GM18870 (cell line): ENCODE results near the gene UBE2O.

Experiments used
- ATAC-seq: cut with Tn5 transposase; IDR thresholded peaks from one replicate; pipeline ENCODE4 v1.9.1; 2021; ENCODE audit warnings: moderate library complexity; ENCODE audit not compliant: unreplicated experiment

UBE2O gene

DNA sequence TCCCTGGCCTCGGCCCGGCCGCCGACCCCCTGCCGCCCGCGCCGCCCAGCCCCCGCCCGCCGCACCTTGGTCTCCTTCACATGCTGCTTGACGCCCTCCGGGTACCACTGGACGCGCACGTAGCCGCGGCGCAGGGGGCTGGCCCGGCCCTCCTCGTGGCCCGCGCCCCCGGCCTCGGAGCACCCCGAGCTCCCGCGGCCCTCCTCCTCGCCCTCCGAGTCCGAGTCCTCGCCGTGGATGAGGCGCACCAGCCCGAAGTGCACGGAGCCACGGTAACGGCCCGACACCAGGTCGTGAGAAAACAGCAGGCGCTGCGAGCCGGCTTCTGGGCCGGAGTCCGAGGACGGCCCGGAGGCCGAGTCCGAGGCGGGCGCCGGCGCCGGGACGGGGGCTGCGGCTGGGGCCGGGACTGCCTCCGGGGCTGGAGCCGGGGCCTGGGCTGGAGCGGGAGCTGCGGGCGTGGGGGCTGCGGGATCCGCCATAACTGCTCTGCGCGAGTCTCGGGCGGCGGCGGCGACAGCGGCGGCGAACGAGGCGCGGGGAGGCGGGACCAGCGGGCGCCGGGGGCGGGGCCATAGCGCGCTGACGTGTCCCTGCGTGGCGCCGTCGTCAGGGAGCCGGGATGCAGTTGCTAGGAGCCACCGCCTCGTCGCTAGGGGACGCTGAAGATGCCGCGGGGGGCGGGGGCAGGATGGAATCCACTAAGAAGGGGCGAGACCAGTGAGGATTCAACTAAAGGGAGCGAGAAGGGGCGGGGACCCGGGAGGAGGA, at the start of gene UBE2O:
Gene UBE2O (minus strand): TSS at position 493 of the 771 bp plus-strand sequence. CDS start 11 bp downstream, at position 482.
- ATAC-seq, result no peak

DNA sequence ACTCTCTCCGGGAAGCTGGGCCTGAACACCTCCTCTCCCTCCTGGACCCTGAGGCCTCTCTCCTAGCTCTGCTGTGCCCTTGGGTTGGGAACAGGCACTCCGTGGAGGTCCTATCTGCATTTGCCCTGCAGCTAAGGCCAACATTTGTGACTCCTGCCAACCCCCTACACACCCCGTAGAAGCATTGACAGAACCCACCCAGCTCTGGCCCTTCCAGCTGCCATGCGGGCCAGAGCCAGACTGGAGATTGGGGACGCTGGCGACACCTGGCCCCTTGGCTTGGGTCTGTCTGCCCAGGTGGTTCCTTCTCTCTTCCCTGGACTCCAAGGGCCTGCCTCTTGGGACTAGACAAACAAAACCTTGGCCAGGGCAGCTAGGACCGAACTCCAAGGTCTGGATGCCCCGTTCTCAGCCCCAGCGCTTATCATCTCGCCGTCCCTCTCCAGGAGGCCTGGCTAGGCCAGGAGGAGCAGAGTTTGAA, 48.9 kb upstream of the UBE2O start:
- ATAC-seq, result no peak

DNA sequence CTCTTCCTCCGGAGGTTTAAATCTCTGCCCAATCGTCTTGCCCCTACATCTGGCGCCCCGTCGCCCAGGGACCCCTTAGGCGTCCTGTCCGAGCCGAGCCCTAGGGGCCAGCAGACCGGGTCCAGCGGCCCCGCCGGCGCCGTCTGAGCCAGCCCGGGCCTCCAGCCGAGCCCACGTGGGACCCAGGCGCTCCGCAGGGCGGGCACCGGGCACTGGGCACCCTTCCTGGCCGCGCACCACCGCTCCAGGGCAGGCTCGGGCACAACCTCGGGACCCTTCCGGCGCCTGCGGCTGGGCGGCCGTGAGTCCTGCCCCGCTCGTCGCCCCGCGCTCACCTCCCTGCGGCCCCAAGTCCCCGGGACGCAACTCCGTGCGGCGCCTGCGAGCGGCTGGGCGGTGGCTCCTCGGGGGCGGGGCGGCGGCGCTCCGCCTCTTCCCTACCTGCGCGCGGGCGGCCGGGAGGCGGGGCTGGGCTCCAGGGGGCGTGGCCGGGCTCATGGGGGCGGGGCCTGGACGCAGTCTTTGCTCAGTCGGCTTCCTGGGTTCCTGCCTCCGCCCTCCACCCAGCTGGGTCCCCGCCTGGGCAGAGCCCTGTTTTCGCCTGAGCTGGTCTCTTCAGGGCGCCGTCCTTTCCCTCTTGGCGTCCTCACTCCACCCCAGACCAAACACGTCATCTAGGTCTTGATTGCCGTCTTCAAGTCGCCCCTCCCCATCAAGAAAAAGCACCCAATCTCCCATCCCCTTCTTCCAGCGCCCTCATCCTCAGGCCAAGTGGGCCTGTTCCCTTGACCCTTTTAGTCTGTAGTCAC, 48.3 kb upstream of the UBE2O start, which contains the start of gene RHBDF2:
Gene RHBDF2 (minus strand): TSS at position 406 of the 809 bp plus-strand sequence. CDS start 19,899 bp downstream, outside the sequence.
- ATAC-seq, result no peak

DNA sequence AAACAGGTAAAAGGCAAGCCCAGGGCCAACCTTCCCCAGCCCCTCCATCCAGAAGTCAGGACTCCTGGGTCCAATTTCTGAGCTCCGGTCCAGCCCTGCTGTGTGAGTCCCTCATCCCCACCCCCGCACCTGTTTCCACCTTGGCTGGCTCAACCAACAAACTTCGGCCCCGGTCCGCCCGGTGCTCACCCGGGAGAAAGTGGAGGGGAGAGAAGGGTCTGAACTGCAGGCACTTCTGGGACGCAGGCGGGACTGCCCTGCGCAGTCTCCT, 47.7 kb upstream of the UBE2O start:
- no peak for ATAC-seq

DNA sequence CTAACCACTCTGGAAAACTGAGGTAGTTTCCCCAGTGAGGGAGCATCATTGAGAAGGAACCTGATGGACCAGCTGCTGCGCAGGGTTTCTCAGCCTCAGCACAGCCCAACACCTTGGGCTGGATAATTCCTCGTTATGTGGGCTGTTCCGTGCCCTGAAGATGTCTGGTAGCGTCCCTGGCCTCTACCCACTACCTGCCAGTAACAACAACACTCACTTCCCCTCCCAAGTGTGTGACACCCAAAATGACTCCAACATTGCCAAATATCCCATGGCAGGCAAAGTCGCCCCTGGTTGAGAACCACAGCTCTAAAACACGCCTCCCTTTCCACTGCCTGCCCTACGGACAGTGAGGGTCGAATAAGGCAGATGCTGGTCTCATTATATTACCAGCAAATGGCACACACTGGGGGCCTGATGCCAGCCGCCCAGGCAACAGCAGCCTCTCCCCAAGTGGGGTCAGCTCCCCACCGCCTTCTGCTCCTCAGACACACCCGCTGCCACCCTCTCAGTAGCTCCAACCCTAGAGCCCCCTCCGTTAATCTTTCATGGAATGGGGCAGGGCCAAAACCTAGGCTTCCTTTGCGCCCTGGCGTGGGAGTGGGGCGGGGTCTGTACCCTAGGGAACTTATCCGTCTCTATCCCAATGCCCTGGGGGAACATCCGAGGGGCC, 47.3 kb upstream of the UBE2O start:
- no peak for ATAC-seq

DNA sequence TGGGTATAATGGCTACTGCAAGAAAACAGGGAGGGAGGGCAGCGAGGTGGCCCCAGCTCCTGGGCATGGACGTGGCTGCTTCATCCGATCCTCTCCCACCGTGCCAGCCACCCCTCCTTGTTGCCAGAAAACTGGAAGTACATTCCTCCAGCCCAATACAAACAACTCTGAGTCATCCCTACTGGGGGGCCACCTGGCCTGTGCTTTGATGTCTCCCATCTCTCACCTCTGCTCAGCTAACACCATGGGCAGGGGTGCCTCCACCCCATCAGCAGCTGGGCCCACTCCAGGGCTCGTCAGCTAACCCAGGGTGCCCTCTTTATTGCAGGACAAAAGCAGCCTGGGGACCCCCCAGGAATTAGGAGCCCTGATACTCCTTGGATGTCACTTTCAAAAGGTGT, 46.3 kb upstream of the UBE2O start:
- ATAC-seq, result no peak

DNA sequence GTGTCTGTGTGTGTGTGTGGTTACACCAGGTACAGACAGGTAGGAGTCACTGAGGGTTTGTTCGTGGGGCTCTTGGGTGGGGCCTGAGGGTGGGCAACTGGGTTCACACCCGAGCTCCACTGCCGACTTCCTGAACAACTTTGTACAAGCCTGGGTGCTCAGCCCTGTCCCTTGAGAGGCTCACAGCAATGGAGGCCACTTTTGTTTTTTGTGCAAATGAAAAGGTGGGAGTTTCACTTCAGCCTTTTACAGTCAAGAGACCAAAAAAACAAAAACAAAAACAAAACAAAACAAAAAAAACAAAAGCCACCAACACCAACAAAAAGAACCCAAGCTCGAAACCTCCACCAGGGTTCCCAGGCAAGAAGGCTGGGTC, 45.9 kb upstream of the UBE2O start:
- ATAC-seq, result no peak

DNA sequence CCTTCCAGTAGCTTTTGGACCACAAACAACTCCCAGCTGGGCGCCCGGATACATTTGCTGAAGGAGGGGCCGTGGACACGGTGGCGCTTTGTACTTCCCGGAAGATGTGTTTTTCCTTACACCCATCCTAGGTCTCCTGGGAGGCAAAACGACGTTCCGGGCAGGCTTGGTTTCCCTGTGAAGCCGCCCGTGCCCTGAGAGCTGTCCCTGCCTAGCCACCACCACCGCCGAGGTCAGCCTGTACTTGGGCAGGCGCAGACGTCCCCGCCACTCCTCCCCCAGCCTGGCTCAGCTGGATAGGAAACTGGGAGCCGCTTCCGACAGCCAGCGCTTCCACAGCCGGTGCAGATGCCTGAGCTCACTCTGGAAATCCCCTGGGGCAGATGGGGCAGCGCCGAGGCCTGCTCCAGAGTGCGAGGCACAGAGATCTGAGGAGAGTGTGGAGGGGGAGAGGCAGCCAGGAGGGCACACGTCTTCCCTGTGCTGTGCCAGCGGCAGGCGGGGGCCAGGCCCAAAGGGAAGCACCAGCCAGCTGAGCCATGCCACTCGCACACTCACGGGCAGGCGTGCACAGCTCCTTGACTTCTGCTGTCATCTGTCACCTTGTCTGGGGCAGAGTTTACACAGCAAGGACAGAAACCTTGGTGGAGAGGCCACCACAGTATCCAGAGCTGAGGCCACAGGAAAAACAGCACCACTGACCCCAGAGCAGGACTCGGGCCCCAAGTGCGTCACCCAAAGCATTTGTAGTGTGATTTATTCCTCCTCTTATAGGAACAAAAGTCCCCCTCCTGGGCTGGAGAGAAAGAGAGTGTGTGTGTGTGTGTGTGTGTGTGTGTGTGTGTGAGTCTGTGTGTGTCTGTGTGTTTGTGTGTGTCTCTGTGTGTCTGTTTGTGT, 45.3 kb upstream of the UBE2O start:
- ATAC-seq, result no peak

DNA sequence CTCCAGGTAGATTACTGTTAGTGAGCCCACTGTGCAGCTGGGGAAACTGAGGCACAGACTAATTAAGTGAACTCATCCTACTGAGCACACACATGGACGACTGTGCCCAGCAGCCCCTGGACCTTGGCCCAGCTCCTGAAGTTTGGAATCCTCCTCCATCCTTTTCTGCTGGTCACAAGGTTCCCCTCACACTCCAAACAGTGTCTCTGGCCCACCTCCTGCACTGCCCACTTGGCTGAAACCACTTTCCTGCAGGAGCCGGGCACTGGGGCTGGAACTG, 44.7 kb upstream of the UBE2O start:
- ATAC-seq, result no peak

DNA sequence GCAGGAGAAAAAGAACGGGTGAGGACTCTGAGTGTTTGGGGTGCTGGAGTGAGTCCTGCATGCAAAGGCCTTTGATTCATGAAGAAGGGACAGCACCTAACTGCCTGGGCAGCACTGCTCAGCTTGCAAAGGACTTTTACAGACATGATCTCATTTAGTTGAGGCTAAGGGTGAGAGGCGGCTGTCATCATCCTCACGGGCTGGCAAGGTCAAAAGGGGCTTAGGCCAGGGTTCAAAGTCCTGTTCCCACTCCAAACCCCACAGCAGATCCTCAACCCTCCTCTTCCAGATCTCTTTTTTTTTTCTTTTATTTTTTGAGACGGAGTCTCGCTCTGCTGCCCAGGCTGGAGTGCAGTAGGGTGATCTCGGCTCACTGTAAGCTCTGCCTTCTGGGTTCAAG, 43.5 kb upstream of the UBE2O start:
- ATAC-seq, result no peak

DNA sequence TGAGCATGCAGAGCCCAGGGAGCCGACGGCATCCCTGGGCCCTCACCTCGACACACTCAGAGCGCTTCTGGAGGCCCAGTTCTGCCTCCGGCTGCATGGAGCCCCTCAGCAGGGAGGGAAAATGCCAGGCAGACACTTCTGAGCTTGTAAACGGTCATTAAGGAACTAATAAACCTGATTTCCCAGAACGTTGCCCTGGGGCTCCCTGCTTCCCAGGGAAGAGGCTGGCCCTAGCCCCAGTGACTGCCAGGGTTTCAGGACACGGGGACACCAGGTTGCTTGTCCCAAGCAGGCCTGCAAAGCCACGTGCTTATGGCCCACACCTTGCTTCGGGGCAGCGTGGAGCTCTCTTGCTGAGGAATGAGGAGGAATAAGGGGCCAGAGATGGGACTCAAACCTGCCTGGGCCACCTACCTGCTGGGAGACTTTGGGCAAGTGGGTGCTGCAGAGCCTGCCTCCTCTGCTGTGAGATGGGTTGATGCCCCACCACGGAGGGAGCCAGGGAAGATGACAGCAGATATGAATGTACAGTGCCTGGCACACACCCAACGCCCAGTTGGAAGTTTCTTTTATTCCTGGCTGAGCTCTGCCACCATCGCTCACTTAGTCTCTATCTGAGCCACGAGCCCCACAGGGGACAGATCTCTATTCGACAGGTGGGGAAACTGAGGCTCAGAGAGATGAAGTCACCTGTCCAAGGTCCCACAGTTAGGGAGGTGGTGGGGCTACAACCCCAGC, 42.9 kb upstream of the UBE2O start:
- no peak for ATAC-seq

DNA sequence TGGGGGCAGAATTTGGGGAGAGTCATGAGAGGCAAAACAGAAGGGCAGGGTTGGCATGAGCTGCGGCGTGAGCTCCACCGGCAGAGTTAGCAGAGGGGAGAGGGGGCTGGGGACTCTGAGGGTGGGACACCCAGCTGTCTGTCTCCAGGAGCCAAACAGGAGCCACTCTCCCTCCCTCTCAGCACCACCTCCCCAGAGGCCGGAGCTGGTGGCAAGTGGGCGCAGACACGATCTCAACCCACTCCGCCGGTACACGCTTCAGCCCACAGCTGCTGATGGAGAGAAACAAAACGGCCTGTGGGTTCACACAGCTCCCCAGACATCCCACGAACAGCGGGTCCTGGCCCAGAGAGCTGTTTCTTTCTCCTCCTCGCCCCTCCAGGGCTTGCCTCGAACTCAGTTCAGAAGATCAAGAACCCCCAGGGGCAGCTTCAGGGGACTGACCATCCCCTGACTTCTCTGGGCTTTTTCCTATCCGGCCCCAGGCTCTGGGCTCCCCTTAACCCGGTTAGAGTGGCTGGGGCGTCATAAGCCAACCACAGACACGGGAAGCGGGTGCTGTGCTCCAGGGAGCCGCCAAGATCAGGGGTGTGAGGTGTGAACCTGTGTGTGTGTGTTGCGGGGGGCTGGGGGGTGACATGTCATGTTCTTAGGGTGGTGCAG, 40.7 kb upstream of the UBE2O start:
- no peak for ATAC-seq

DNA sequence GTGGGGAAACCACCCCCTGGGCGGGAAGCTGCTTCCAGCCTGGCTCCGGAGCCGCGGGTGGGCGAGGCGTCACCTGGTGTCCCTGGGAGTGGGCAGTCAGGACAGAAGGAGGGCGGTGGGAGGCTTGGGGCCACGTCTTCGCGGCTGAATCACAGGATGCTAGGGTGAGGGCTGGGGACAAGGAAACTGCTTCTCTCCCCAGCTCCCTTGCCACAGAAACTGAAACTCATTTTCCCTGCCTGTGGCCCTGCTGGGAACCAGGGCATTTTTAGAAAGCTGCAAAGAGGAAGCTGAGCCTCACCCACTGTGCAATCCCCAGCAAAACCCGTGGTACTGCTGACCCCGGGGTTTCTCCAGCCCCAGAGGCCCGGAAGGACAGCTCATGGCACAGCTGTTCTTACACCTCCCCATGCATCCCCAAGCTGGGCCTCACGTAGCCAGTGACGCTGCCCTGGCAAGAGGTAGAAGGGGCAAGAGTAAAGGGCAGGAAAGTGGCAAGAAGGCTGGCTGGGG, 40.1 kb upstream of the UBE2O start:
- peak; percentile 33 for ATAC-seq

DNA sequence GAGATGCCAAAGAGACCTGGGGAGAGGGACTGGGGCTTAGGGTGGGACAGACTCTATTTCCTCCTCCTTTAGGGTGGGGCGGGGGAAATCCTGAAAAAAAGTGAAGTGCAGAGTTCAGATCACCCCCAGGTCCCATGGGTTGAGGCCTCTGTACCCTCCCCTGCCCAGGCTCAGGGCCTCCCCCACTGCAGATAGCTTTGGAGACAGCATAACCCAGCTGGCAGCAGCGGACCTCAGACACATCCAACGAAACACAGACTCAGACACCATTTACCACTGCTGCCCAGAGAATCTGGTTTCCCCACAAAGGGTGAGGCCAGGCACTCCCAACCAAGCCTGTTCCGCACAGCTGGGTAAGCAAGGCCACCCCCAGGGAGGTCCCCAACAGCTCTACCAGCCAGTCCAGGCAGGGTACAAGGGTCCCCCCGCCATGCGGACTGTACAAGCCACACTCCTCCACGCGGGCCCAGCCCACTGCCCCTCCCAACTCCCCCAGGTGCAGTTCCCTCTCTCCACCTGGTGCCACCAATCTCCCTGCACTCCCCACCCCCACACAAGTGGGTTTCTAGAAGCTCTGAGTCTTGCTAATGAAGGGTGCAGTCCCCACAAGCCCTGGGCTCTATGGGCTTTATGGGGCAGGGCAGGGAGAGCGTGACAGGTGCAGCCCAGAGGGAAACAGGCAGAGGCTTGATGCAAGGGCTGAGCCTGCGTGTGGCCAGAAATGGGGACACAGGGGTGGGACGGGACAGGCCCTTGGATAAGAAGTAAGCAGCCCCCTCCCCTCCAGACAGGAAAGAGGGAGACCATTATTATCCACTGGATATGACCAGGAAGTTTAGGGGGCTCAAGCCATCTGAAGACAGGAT, 39.4 kb upstream of the UBE2O start:
- peak; percentile 33 for ATAC-seq

DNA sequence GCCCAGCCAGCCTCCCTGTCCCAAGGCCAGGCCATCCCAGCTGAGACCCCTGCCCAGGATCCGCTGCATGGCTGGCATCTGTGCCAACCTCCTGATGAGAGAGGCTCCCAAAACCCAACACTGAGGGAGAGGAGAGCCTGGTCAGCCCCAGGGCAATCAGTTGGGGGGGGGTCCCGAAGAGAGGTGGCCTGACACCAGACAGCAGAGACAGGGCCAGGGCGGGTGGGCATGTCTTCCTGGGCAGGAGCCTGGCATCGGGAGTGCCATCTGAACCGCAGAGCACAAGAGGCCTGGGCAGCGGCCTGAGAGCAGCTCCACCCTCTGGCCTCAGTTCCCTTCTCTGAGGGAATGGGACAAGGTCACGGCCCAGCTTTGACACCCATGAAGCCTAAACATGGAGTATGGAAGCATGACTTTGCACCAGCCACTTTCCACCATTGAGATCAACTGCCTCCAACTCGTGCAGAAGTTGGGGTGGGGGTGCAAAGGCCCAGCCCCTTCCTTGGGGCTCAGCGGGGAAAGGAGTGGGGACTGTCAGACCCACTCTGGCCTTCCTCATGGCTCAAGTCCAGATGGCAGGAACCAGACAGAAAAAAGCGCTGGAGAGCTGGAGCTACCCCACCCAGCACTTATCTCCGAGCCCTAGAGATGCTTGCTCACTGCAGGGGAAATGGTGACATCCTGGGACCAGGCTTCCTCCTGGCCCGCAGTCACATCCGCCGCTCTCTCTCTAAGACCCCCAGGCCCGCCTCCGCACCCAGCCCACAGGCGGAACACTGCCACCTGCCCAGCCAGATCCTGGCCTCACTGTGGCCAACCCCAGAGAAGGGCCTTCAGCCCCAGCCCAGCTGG, 38.5 kb upstream of the UBE2O start:
- ATAC-seq, result peak; percentile 11

DNA sequence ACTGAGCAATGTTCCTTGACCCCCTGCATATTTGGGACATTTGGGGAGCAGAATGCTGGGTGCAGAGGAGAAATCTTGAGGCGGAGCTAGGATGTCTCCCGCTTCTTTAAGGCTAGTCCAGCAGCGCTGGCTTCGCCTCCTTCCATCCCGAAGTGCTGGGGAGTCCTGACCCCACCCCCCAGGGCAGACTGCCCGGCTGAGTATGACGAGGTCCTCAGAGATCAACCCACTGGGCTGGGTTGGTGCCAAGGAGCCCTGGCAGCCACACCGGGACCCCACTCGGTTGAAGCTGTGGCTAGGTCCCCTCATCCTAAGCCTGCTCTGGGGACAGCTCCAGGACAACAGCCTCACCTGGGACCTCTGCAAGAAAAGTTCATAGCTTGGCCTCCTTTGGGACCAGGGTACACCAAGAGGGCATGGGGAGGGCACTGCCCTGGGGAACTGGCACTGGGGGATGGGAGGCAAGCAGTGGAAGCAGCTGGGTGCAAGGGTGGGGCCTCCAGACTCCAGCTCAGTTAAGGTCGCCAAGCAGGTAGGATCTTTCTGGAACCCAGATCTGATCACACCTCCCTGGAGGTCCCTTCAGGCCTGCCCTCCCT, 37.3 kb upstream of the UBE2O start:
- no peak for ATAC-seq

DNA sequence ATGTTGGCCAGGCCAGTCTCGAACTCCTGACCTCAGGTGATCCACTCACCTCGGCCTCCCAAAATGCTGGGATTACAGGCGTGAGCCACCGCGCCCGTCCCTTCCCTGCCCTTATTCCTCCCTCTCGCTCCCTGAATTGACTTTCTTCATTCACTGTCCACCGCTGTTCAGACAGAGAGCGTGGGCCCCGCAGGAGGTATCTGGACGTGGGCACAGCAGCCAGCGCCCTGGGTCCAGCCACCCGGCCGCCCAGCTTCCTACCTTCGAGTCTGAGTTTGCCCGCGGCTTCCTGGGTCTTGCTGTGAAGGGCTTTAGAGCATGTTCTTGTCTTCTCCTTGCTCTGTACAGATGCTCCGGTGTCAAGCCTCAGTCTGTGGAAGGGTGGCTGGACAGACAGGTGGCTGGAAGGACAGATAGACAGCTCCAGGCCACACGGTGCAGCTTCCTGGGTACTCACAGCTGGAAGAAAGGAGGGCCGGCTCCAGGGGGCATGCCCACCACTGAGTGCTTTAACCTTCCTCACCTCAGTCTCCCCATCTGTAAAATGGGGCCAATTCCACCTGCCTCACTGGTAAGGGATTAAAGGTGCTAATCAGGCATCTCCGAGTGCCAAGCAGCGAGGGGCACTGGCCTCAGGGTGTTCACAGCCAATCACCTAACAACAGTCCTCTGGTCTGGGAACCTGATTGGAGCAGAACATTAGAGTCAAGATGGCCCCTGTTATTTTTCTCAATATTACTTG, 34.7 kb upstream of the UBE2O start:
- ATAC-seq, result no peak
